ENCODE measurements around the gene DPP7.

GRCh38 chr9:137116728-137117127 lies 2.2 kb upstream of the DPP7 start:
- TF ChIP-seq CTCF (IDR thresholded peaks at IDR 0.05; ENCODE audit: low read length) (no peak), EZH2phosphoT487 (IDR thresholded peaks at IDR 0.05; ENCODE audit: low read length) (no peak), EZH2 (optimal IDR thresholded peaks at IDR 0.05; ENCODE audit: low read depth, low read length) (no peak)

Data from MM.1S (cell line).